22Rv1 (cell line): ENCODE measurements around the gene CINP.

Source experiments
- ZFX ChIP-seq: fragments of 450-650 bp; IDR thresholded peaks from 2 replicates; pipeline ENCODE4 v1.6.1; 2017; ENCODE audit warnings: antibody characterized with exemption, borderline replicate concordance
- TF ChIP-seq, protein P1 (sequence below): fragments of 450-650 bp; IDR thresholded peaks from 2 replicates; pipeline ENCODE4 v1.5.1; 2017; ENCODE audit warnings: mild to moderate bottlenecking

GRCh38 chr14:102317564-102318248 lies 45.0 kb downstream of the CINP start:
- TF ChIP-seq, protein P1, sequence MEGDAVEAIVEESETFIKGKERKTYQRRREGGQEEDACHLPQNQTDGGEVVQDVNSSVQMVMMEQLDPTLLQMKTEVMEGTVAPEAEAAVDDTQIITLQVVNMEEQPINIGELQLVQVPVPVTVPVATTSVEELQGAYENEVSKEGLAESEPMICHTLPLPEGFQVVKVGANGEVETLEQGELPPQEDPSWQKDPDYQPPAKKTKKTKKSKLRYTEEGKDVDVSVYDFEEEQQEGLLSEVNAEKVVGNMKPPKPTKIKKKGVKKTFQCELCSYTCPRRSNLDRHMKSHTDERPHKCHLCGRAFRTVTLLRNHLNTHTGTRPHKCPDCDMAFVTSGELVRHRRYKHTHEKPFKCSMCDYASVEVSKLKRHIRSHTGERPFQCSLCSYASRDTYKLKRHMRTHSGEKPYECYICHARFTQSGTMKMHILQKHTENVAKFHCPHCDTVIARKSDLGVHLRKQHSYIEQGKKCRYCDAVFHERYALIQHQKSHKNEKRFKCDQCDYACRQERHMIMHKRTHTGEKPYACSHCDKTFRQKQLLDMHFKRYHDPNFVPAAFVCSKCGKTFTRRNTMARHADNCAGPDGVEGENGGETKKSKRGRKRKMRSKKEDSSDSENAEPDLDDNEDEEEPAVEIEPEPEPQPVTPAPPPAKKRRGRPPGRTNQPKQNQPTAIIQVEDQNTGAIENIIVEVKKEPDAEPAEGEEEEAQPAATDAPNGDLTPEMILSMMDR: peak; percentile 69
- TF ChIP-seq ZFX: no peak
